ENCODE data around the gene CAB39L. TPM values are rescaled to one million over a fixed set of nuclear protein-coding genes. Genes with fewer than 3 reads are reported as not detected.
"Not testable (repeated sequence)": the region's sequence is repeated elsewhere in the genome, so short reads cannot be mapped to it uniquely, and the experiment has no call there.

CAB39L gene
- total RNA-seq, 1 donor from 2014 or later = 3.8 TPM

DNA sequence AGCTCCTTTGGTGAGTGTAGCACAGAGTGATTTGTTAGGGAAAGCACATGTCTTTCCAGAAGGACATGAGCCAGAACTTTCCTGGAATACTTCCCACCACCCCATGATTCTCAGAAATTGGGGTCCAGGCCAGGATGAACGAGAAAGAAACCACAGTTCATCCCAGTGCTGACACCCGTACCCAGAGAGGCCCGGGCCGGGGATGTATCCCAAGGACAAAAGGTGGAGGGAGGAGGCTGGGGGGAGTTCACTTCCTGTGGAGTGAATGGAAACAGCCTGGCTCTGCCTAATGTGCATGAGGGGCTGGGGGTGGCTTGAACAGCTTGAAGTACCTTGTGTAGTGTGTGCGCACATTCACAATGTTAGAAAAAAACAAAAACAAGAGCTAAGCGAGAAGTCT is 148.6 kb downstream of the CAB39L start:
- intact Hi-C loops (cut with micrococcal nuclease) = no loop called here

DNA sequence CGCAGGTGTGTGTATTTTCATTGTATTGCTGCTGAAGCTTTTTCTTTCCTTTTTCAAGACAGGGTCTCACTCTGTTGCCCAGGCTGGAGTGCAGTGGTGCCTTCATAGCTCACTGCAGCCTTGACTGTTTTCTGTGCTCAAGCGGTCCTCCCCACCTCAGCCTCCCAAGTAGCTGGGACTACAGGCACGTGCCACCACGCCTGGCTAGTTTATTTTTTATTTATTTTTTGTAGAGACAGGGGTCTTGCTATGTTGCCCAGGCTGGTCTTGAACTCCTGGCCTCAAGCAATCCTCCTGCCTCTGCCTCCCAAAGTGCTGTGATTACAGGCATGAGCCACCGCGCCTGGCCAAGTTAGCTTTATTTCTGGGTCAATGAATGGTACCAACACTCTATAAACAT is 149.1 kb downstream of the CAB39L start:
- intact Hi-C loops (cut with micrococcal nuclease) = not testable (repeated sequence)

DNA sequence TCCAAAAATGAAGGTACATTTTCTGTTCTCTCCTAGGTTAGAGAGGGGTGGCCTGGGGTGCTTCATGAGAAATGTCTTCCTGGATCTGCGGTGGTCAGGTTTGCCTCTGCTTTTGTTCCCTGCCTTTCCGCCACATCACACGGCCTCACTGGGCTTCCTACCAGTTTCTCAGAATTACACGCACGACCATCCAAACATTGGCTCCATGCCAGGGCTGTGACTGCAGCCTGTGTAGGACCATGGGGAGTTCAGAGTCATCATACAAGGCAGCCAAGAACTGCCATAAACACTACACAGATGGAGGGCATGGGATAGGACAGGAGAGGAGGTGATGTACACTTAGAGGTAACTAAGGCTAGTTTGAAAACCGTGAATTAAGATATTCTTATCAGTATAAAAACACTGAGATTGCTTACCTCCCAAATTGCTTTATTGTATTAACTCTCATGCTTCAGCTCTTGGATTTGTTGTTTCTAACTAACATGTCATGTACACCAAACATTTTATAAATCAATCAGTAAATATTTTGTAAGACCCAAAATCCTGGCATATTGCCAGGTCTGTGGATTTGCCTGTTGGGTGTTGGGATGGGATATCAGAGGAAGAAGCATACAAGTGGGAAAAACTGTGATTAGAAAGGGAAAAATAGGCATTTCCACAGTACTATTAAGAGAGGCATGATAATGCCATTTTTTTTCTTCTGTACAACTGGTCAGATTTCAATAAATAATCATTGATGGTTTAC is 150.9 kb downstream of the CAB39L start:
- intact Hi-C loops (cut with micrococcal nuclease) = no loop called here

DNA sequence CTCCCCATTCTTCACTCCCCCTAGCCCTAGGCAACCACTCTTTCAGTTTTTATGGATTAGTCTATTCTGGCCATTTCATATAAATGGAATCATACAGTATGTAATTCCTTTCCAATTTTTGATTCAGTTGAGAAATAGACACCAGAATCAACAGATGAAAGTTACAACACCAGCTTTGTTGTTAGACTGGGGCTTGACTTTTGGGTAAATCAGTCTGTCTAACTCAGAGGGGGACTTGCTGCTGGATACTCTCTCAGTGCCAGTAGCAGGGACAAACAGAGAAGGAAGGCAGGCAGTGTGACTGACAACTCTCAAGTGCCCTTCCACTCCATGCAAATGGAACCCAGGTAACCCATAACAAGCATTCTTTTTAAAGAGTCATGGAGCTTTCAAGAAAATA is 155.4 kb downstream of the CAB39L start:
- intact Hi-C loops (cut with micrococcal nuclease) = no loop called here

DNA sequence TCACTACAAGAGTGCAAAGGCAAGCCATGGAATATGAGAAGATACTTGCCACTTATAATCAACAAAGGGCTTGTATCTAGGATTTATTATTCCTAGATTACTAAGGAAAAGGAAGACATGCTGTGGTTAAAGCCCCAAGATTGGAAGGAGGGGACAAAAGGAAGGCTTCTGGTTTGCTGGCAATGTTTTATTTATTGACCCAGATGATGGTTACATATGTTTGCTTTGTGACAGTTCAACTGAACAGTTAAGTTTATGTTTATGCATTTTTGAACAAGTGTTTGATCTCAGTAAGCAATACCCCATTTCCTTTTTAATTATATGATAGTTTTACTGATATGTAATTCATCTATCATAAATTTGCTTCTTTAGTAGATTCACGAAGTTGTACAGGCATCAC is 155.9 kb downstream of the CAB39L start:
- intact Hi-C loops (cut with micrococcal nuclease) = no loop called here

DNA sequence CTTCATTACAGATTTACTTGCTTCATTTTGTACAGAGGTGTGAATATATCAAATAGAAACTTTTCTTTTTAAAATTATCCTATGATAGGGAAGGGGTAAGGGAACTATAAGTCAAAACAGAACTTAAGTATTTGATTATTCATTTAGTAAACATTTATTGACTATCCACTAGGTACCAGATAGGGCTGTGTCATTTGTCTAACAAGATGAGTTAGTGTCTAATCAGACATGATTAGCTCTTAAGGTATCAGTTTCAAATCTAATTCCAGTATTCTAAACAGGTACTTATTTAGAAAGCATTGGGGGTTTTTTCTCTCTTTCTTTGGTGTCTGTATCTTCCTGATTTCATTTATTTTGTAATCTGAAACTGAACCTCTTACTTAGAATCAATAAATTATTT is 164.0 kb downstream of the CAB39L start:
- intact Hi-C loops (cut with micrococcal nuclease) = loop anchor here (2.0 to 5.0 kb wide), 2 partner anchors 21 to 168 kb away; no protein-coding TSS in a partner anchor

DNA sequence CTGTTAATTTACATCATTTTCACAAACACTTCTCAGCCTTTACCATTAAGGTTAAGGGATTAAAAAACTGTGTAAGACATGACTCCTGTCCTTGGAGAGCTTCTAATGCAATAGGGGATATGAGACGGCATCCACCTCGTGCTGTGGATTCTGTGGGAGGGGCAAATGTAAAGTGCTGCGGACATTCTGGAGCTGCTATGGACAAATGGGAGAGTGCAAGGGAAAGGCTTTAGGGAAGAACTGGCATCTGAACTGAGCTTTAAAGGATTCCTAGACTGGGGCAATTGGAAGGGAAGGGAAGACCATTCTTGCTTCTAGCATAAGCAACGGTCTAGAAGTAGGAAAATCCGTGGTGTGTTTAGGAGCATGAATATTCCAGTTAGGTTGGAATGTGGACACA is 164.8 kb downstream of the CAB39L start:
- intact Hi-C loops (cut with micrococcal nuclease) = no loop called here

DNA sequence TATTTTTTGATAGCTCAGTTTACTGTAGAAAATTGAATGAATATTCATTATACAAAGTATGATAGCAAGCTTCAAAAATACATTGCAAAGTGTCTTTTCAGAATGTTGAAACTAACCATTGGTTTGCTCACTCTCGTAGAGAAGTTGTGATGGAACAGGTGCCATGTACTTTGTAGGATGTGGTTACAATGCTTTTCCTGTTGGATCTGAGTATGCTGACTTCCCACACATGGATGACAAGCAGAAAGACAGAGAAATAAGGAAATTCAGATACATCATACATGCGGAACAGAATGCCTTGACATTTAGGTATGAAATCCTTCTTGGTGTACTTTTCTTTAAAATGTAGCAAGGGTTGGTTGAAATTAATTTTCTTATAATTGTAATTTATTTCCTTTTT is 165.7 kb downstream of the CAB39L start:
- intact Hi-C loops (cut with micrococcal nuclease) = no loop called here

DNA sequence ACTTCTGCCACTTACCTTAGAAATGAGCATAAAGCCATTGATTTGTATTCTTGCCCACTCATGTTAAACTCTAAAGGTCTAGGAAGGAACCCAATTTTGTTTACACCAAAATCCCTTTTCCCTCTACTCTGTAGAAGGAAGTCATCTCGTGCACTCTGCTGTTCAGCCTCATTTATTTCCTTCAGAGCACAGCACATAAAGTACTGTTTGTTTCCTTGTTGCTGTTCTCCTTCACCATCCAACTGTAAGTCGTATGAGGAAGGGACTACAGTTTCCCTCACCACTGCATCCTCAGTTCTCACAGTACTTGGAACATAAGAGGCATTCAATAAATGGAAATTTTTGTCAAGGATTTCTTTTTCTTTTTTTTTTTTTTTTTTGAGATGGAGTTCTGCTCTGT is 171.6 kb downstream of the CAB39L start:
- intact Hi-C loops (cut with micrococcal nuclease) = no loop called here

DNA sequence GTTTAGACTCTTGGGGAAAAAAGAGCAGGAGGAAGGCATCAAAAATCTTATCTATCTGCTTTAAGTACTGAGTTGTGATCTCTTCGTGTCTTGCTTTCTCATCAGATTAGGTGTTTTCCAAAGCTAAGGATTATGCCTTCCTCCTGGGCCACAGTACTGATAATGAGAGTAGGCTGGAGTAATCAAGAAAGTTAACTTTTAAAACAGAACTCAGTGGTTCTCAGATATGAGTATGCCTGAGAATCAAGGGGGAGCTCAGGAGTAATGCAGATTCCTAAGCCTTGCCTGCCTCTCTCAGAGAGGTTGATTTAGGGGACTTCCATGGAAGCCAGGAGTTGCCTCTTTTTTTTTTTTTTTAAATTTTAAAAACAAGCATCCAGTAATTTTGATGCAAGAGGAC is 172.6 kb downstream of the CAB39L start:
- intact Hi-C loops (cut with micrococcal nuclease) = no loop called here

DNA sequence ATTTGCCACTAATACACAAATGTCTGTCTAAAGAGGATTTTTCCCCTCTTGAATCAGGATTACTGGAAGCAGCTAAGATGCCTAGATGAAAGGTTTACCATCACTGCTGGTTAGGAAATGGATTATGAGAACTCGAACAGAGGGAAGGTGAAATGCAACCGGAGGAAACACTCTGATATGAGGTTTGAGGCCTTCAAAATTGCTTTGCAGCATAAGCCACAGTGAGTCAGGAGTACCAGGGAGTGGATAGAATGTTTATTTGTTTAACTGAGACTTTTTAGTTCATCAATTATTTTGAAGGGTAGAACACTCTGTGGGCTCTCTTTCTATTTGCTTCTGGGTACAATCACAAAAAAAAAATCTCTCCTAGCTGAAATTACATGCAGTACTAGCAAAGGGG is 178.0 kb downstream of the CAB39L start:
- intact Hi-C loops (cut with micrococcal nuclease) = no loop called here

DNA sequence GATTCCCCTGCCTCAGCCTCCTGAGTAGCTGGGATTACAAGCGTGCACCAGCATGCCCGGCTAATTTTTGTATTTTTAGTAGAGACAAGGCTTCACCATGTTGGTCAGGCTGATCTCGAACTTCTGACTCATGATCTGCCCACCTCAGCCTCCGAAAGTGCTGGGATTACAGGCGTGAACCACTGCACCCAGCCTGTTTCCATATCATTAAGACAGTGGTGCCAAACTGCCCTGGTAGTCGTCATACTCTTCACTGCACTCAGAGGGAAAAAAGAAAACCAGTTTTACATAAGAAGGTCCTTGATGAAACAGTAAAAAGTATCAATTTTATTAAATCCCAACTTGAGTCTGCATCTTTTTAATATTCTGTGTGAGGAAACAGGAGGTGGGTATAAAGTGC is 181.2 kb downstream of the CAB39L start:
- intact Hi-C loops (cut with micrococcal nuclease) = no loop called here

DNA sequence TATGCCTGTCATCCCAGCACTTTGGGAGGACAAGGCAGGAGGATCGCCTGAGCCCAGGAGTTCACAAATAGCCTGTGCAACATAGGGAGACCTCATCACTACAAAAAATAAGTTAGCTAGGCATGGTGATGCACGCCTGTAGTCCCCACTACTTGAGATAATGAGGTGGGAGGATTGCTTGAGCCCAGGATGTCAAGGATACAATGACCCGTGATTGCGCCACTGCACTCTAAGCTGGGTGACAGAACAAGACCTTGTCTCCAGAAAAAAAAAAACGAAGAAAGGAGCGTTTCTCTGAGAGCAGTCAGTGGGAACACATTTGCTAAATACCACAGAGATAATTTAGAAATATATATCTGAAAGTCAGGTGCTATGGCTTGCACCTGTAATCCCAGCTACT is 184.3 kb downstream of the CAB39L start:
- intact Hi-C loops (cut with micrococcal nuclease) = loop anchor here (2.0 to 5.0 kb wide), 2 partner anchors 21 to 1633 kb away; no protein-coding TSS in a partner anchor

Other genes starting within 250 kb of the CAB39L start
- not detected in 2 replicates for gene MLNR, start 223.7 kb downstream of the CAB39L start, total RNA-seq
- 11.0 and 11.6 TPM in 2 replicates for gene CDADC1, start 196.1 kb downstream of the CAB39L start, total RNA-seq
- 14.3 and 14.6 TPM in 2 replicates for gene SETDB2, start 210 bp upstream of the CAB39L start, total RNA-seq
- 118 and 122 TPM in 2 replicates for gene PHF11, start 51.9 kb upstream of the CAB39L start, total RNA-seq
- gene RCBTB1, start 141.5 kb upstream of the CAB39L start, total RNA-seq = 20.6 and 24.2 TPM in 2 replicates
- 1.8 and 2.3 TPM in 2 replicates for gene ARL11, start 184.4 kb upstream of the CAB39L start, total RNA-seq
- 35.5 and 35.6 TPM in 2 replicates for gene EBPL, start 247.4 kb upstream of the CAB39L start, total RNA-seq

All from T-helper 1 cell treated with Interleukin-12 subunit alpha and Interleukin-12 subunit beta and Interleukin-4 antibody, amounts not matched to agents 30 ng/mL and 1 ng/mL, for 36 hours (primary cell).